ENCODE results near the gene PLAAT3. TPM values are rescaled to one million over a fixed set of nuclear protein-coding genes. Genes with fewer than 3 reads are reported as not detected.
"Not testable (repeated sequence)": the region's sequence is repeated elsewhere in the genome, so short reads cannot be mapped to it uniquely, and the experiment has no call there.

Gene PLAAT3
- total RNA-seq, 1 experiment from 2014 or later = 198 TPM

- in situ Hi-C loops (cut with HindIII; ENCODE audit: low pct_unique_long_range_greater_than_20kb, low sequenced_read_pairs) = no loop called here
- peak; percentile 69 for DNase-seq (ENCODE audit: low read depth)
These were observed 3.4 kb downstream of the PLAAT3 start for GRCh38 chr11:63610604-63611394.

- DNase-seq (ENCODE audit: low read depth) = peak; percentile 39
These were observed 4.2 kb downstream of the PLAAT3 start for GRCh38 chr11:63609971-63610580.

GRCh38 chr11:63609536-63609935 lies 4.7 kb downstream of the PLAAT3 start:
- DNase-seq (ENCODE audit: low read depth) = peak; percentile 53
- in situ Hi-C loops (cut with HindIII; ENCODE audit: low pct_unique_long_range_greater_than_20kb, low sequenced_read_pairs) = no loop called here

More at GRCh38 chr11:63609971-63610580, 4.2 kb downstream of the PLAAT3 start:
- in situ Hi-C loops (cut with HindIII; ENCODE audit: low pct_unique_long_range_greater_than_20kb, low sequenced_read_pairs) = no loop called here

GRCh38 chr11:63608353-63609345 lies 5.6 kb downstream of the PLAAT3 start:
- in situ Hi-C loops (cut with HindIII; ENCODE audit: low pct_unique_long_range_greater_than_20kb, low sequenced_read_pairs) = no loop called here
- peak; percentile 89 for DNase-seq (ENCODE audit: low read depth)

GRCh38 chr11:63603180-63603518 lies 11.1 kb downstream of the PLAAT3 start:
- in situ Hi-C loops (cut with HindIII; ENCODE audit: low pct_unique_long_range_greater_than_20kb, low sequenced_read_pairs) = no loop called here

GRCh38 chr11:63602290-63603179 lies 11.7 kb downstream of the PLAAT3 start:
- DNase-seq (ENCODE audit: low read depth); in situ Hi-C loops (cut with HindIII; ENCODE audit: low pct_unique_long_range_greater_than_20kb, low sequenced_read_pairs): not testable (repeated sequence)

More at GRCh38 chr11:63603180-63603518, 11.1 kb downstream of the PLAAT3 start:
- DNase-seq (ENCODE audit: low read depth) = no peak

- DNase-seq (ENCODE audit: low read depth) = peak; percentile 86
- in situ Hi-C loops (cut with HindIII; ENCODE audit: low pct_unique_long_range_greater_than_20kb, low sequenced_read_pairs) = no loop called here
These were observed 14.8 kb downstream of the PLAAT3 start for GRCh38 chr11:63599211-63600122.

- no peak for DNase-seq (ENCODE audit: low read depth)
- in situ Hi-C loops (cut with HindIII; ENCODE audit: low pct_unique_long_range_greater_than_20kb, low sequenced_read_pairs) = no loop called here
These were observed 15.7 kb downstream of the PLAAT3 start for GRCh38 chr11:63598556-63598955.

- in situ Hi-C loops (cut with HindIII; ENCODE audit: low pct_unique_long_range_greater_than_20kb, low sequenced_read_pairs) = no loop called here
- DNase-seq (ENCODE audit: low read depth) = no peak
These were observed 18.9 kb downstream of the PLAAT3 start for GRCh38 chr11:63595296-63595695.

- peak; percentile 39 for DNase-seq (ENCODE audit: low read depth)
- in situ Hi-C loops (cut with HindIII; ENCODE audit: low pct_unique_long_range_greater_than_20kb, low sequenced_read_pairs) = no loop called here
These were observed 21.2 kb downstream of the PLAAT3 start for GRCh38 chr11:63592975-63593395.

GRCh38 chr11:63590024-63590788 lies 24.0 kb downstream of the PLAAT3 start:
- in situ Hi-C loops (cut with HindIII; ENCODE audit: low pct_unique_long_range_greater_than_20kb, low sequenced_read_pairs) = no loop called here
- no peak for DNase-seq (ENCODE audit: low read depth)

- no peak for DNase-seq (ENCODE audit: low read depth)
- in situ Hi-C loops (cut with HindIII; ENCODE audit: low pct_unique_long_range_greater_than_20kb, low sequenced_read_pairs) = no loop called here
These were observed 25.2 kb downstream of the PLAAT3 start for GRCh38 chr11:63589000-63589399.

GRCh38 chr11:63586451-63587166 lies 27.6 kb downstream of the PLAAT3 start:
- in situ Hi-C loops (cut with HindIII; ENCODE audit: low pct_unique_long_range_greater_than_20kb, low sequenced_read_pairs) = no loop called here
- no peak for DNase-seq (ENCODE audit: low read depth)

- in situ Hi-C loops (cut with HindIII; ENCODE audit: low pct_unique_long_range_greater_than_20kb, low sequenced_read_pairs) = no loop called here
- DNase-seq (ENCODE audit: low read depth) = no peak
These were observed 30.9 kb downstream of the PLAAT3 start for GRCh38 chr11:63583357-63583677.

GRCh38 chr11:63581224-63581623 lies 33.0 kb downstream of the PLAAT3 start:
- in situ Hi-C loops (cut with HindIII; ENCODE audit: low pct_unique_long_range_greater_than_20kb, low sequenced_read_pairs); DNase-seq (ENCODE audit: low read depth): not testable (repeated sequence)

GRCh38 chr11:63578882-63579281 lies 35.4 kb downstream of the PLAAT3 start:
- in situ Hi-C loops (cut with HindIII; ENCODE audit: low pct_unique_long_range_greater_than_20kb, low sequenced_read_pairs); DNase-seq (ENCODE audit: low read depth): not testable (repeated sequence)
